NCI-H187 treated with DMSO at 0.1 percent for 48 hours (cell line): Measurements from ENCODE around the gene LRIG2.
"Not testable (repeated sequence)": the region's sequence is repeated elsewhere in the genome, so short reads cannot be mapped to it uniquely, and the experiment has no call there.

Experiments
- DNase-seq: peaks from one replicate; lab custom pipeline; 2025; lab: John Stamatoyannopoulos, UW

Gene LRIG2, protein sequence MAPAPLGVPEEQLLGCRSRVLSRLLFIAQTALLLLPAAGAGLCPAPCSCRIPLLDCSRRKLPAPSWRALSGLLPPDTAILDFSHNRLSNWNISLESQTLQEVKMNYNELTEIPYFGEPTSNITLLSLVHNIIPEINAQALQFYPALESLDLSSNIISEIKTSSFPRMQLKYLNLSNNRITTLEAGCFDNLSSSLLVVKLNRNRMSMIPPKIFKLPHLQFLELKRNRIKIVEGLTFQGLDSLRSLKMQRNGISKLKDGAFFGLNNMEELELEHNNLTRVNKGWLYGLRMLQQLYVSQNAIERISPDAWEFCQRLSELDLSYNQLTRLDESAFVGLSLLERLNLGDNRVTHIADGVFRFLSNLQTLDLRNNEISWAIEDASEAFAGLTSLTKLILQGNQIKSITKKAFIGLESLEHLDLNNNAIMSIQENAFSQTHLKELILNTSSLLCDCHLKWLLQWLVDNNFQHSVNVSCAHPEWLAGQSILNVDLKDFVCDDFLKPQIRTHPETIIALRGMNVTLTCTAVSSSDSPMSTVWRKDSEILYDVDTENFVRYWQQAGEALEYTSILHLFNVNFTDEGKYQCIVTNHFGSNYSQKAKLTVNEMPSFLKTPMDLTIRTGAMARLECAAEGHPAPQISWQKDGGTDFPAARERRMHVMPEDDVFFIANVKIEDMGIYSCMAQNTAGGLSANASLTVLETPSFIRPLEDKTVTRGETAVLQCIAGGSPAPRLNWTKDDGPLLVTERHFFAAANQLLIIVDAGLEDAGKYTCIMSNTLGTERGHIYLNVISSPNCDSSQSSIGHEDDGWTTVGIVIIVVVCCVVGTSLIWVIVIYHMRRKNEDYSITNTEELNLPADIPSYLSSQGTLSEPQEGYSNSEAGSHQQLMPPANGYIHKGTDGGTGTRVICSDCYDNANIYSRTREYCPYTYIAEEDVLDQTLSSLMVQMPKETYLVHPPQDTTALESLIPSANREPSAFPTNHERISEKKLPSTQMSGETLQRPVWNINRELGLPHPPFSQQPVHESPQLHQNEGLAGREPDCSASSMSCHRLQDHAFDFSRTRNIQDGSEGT

DNA sequence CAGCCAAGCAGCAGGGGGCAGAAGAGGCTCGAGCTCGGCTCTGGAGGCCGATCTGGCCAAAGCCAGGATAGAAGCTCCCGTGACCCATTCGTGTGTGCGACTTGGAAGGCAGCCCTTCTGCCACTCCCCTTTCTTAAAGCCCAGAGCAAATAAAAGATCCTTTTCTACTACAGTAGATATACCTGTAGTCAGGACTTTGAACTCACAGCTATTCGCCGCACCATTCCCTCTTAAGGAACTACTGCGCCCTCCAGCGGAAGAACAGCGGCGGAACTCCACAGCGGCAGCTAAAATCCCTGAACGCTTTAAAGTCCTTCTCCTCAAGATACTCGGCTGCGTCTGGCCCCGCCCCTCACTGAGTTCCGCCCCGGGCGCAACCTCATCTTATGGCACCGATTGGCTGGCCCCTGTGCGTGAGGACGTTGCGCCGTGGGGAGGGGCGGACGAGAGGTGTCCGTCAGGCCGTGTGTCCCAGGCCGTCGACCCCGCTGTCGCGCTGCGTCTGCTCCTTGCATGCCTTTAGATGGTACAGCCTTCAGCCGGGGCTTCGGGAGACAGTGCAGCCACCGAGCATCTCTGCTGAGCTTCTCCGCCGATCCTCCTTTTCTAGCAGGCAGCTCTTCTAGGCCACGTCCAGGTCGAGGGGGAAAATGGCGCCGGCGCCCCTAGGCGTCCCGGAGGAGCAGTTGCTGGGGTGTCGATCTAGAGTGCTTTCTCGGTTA, at the start of gene LRIG2:
Gene LRIG2, plus strand, starts transcription at position 442 of the 722 bp plus-strand sequence. Its CDS starts 209 bp downstream, at position 651.
- DNase-seq = peak; percentile 93

DNA sequence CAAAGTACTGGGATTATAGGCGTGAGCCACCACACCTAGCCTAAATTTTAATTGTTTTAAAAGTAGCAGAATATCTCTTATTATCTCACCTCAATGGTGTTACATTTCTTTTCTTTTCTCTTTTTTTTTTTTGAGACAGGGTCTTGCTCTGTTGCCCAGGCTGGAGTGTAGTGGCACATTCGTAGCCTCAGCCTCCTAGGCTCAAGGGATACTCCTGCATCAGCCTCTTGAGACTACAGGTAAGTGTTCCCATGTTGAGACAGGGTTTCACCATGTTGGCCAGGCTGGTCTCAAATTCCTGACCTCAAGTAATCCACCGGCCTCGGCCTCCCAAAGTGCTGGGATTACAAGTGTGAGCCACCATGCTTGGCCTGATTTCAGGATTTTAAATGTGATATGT, 49.7 kb upstream of the LRIG2 start:
- DNase-seq = not testable (repeated sequence)

DNA sequence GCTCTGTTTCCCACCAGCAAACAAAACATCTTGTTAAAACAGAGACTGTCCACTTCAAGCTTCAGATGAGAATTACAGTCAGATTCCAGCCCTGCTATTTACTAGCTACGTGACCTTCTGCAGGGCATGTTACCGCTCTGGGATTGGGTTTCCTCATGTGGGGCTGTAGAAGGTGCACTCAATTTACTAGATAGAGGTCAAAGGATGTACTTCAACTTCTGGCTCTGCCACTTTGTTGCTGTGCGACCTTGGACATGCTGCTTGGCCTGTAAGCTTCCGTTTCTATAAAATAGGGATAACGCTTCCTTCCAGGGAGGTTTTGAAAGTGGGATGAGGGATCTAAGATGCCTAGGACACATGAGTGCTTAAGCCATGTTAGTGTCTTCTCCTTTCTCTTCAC, 46.0 kb upstream of the LRIG2 start:
- no peak for DNase-seq

DNA sequence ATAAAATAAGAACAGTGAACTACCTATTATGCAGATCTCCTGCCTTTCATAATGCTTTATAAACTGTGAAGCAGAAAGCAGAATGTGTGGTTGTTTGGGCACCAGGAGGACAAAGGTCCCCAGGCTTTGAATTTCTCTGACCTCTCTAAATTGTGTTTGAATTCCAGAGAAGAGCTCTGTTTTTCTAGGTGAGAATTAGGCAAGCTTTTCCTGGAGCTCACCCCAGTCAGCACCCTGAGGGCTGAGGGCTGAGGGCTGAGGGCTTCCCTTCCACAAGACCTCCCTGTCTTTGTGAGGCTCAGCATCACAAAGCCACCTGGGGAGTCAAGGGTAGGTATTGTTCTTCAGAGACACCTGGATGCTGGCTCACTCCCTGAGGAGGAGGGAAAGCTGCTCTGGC, 45.5 kb upstream of the LRIG2 start:
- DNase-seq = no peak

DNA sequence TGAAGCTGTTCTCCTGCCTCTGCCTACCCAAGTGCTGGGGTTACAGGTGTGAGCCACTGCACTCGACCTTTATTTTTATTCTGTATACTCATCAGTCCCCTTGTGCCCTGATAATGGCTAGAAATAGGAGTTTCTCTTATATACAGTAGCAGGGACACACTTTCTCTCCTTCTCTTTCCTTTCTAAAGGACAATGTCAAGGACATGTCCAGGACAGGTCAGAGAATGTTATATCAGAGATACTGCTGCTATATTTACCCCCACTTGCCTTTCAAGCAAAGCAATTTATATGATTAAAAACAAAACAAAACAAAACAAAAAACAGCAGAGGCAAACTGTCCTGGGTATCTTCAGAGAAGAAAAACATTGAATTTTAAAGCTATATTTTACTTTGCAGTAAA, 43.2 kb upstream of the LRIG2 start:
- no peak for DNase-seq

DNA sequence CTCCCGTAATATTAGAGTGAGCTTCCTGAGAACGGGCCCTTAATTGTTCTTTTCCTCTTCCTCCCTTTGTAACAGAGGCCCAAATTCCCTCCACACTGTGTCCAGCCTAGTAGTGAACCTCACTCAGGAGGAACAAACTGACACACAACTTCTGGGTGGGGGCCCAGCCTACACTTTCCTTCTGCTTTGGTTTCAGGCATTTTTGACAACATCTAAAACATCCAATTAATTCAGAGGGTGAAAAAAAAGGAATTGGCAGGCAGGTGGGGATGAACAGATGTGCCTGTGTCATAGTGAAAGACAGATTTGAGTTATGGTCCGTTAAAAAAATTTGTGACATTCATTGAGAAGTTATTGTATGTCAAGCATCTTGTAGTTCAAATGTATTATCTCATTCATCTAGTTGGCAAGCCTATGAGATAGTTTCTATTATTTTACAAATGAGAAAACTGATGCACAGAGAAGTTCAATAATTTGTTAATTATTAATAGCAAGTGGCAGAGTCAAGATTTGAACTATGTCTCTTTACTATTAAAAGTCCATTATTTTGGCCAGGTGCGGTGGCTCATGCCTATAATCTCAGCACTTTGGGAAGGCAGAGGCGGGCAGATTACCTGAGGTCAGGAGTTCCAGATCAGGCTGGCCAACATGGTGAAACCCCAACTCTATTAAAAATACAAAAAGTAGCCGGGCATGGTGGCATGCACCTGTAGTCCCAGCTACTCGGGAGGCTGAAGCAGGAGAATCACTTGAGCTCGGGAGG, 41.6 kb upstream of the LRIG2 start:
- DNase-seq = no peak

DNA sequence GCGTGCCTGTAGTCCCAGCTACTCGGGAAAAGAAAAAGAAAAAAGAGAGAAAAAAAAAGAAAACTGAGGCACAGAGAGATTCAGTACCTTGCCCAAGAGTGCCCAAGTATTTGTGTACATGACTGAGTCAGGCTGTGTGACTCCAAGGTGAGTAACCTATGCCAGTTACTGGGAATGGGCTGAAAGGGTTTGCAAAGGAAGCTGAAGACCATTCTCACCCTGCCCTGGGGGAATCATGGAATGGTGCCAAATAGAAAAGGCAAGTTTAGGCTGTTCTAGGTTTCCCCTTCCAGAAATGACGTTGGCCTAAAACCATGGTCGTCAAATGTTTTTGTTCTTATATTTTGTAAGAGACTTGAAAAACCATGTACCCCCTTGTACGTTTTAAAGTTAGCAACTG, 37.9 kb upstream of the LRIG2 start:
- DNase-seq = no peak

DNA sequence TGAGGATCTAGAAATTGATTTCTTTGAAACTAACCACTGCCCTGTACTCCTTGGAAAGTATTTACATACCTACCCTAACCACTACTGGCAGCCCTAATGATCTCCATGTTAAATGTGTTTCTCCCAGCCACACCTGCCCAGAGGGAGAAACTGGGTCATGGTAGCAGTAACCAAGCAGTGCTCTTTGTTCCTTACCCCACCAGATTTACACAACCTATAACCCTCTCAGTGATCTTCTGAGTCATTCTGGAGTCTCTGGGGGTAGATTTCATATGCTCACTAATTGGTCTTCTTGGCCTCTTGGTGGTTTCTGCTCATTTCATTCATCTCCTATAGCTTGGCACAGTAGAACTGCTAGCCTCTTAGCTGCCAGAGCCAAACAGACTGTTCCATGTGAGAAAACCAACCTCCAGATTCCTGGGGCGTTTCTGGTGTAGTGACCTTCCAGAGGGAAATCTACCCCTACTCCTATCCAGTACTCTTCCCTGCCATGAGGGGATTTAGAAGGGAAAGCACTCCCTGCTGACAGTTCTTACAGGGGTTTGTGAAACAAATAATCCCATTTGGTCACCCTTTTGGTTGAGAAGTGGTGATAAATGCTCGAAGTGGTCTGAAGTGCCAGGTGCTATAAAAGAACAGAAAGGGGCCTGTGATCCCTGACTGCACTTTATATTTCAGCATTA, 36.2 kb upstream of the LRIG2 start:
- no peak for DNase-seq

DNA sequence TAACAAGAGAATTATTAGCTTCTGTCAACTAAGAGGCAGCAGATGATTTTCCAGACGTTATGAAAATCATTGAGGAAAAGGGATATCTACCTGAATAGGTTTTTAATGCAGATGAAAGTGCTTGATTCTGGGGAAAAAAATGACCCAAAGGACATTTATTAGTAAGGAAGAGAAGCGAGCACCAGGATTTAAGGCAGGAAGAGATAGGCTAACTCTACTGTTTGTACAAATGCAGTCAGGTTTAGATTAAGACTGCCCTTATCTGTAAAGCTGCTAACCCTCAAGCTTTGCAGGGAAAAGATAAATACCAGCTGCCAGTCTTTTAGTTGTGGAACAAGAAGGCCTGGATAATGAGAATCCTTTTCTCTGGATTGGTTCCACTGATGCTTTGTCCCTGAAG, 33.0 kb upstream of the LRIG2 start:
- no peak for DNase-seq

DNA sequence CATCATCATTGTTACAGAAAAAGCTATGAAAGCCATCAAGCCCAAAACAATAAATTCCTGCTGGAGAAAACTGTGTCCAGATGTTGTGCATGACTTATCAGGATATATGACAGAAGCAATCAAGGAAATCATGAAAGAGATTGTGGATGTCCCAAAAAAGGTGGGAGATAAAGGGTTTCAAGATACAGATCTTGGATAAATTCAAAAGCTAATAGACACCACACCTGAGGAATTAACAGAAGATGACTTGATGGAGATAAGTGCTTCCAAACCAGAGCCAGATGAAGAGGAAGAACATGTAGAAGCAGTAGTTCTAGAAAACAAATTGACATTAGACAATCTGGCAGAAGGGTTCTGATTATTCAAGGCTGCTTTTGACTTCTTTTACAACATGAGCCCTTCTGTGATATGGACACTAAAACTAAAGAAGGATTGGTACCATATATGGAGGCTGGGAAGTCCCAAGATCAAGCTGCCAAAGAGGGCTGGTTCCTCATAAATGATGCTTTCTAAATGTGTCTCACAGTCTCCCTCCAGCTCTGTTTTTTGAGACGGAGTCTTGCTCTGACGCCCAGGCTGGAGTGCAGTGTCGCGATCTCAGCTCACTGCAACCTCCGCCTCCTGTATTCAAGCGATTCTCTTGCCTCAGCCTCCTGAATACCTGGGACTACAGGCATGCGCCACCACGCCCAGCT, 32.1 kb upstream of the LRIG2 start:
- no peak for DNase-seq

DNA sequence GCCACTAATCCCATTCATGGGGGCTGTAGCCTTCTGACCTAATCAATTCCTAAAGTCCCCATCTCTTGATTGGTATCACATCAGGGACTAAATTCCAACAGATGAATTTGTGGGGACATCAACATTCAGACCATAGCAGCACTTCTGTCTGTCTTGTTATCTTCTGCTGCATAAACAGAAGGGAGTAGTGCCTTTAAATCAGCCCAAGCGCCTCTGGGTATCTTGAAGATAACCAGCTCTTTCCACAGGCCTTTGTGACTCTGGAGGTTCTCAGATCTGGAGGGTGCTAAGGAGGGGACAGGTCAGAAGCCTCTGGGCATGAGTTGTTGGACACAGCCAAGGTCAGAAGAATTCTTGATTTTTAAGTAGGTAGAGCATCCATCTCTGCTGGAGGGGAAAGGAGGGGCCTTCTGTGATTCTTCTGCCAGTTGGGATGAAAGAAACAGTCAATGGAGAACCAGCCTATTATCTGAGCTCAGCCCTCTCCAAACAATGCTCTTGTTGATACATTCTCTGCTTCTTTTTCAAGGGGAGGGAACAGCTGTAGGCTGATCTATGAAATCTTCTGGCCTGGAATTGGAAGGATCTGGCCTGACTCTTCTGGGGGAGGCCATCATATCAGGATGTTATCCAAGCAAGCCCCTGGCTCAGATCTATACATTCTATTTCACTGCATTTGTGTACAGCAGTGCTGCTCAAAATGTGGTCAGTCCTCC, 31.3 kb upstream of the LRIG2 start:
- DNase-seq = no peak

DNA sequence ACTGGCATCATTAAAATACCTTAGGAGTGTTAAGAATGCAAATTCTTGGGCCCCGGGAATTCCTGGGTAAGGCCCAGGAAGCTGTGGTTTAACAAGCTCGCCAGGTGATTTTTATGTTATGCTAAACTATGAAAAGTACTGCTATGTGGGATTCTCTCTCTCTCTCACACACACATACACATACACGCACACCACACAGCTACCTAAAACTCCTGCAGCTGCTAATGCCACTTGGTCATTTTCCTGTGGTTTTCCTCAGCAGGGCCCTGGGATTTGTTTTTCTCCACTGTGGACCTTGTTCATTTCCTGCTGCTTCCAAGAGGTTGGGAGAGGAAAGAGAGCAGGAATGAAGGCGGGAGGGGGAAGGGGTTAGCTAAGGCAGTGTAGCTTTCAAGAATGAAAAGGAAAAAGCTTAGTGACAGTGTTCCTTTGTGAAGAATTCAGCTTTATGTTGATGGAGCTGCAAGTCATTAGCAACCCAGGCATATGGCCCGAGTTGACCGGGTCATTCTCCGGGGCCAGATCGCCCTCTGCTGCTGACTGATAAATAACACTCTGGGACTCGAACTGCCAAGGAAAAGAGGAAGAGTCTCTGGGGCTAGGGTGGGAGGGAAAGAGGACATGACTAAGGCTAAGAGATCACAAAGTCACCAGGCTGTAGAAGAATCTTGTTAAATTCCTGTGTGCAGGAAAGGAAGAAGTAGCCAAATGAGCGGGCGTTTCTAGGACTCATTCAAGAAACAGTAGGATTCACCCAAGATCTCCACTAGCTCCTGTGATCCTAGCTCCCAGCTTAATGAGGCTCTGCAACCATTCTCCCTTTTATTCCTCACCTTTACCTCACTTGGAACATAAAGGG, 30.5 kb upstream of the LRIG2 start:
- no peak for DNase-seq

DNA sequence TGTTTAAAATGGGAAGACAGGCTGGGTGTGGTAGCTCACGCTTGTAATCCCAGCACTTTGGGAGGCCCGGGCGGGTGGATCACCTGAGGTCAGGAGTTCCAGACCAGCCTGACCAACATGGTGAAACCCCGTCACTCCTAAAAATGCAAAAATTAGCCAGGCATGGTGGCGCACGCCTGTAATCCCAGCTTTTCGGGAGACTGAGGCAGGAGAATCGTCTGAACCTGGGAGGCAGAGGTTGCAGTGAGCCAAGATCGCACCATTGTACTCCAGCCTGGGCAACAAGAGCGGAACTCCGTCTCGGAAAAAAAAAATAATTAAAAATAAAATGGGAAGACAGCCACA, 29.9 kb upstream of the LRIG2 start:
- not testable (repeated sequence) for DNase-seq

DNA sequence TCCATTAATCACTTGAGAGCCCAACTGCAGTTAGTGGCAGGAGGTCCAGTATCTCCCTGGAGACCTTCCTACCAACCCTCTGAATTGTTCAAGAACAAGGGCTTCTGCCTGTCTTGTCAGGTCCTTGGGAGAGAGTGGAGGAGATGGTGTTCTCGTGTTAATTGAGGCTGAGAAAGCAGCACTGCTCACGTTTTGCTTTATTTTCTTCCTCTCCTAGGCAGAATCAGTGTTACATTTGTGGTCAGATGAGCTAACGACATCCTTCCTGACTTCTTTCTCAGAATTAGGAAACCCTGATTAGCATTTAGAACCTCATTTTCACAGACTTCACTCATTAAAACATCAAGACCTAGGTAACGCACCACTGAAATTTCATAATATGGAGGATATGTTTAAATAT, 26.4 kb upstream of the LRIG2 start:
- DNase-seq = no peak

DNA sequence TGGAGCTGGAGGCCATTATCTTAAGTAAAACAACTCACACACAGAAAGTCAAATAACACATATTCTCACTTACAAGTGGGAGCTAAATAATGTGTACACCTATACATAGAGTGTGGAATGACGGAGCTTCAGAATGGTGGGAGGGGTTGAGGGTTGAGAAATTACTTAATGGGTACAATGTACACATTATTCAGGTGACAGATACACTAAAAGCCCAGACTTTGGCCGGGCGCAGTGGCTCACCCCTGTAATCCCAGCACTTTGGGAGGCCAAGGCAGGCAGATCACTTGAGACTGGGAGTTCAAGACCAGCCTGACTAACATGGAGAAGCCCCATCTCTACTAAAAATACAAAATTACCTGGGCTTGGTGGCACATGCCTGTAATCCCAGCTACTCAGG, 24.9 kb upstream of the LRIG2 start:
- no peak for DNase-seq

DNA sequence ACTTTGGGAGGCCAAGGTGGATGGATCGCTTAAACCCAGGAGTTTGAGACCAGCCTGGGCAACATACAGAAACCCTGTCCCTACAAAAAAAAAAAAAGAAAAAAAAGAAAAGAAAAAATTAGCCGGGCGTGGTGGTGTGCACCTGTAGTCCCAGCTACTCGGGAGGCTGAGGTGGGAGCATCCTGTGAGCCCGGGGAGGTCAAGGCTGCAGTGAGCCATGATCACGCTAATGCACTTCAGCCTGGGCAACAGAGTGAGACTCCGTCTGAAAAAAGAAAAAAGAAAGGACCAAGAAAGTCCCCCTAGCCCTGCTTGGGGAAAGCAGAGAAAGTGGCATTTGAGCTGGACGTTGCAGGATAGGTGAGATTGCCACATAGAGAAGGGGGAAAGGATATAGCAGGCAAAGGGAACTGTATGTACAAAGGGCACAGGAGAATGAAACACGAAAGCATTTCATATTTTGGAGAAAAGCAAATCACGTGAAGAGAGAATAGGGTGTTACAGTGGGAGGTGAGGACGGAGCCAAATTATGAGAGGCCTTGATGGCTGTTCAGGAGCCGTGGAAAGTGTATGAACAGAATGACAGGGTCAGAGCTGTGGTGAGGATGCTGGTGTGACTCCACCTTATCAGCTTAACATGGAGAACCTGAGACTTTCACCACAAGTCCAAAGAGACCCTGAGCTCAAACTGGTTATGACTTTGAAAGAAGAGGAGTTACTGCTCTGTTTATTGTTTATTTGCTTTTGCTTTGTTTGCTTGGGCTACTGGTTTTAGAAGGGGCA, 19.5 kb upstream of the LRIG2 start:
- no peak for DNase-seq

DNA sequence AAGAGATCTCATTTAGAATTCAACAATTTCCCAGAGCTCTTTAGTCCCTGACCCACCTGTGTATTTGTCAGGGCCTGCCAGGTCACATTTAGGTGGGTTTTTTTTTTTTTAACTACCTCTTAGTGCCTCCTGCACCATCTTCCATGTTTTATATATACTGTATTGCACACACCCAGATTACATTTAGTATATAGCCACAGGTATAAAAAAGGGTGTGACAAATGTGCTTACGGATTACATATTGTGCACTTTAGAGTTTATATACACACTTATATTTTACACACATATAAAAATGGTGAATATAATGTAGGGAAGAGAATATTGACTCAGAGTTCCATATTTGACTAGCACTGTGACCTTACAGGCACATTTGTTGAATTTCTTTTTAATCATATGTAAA, 17.4 kb upstream of the LRIG2 start:
- no peak for DNase-seq

DNA sequence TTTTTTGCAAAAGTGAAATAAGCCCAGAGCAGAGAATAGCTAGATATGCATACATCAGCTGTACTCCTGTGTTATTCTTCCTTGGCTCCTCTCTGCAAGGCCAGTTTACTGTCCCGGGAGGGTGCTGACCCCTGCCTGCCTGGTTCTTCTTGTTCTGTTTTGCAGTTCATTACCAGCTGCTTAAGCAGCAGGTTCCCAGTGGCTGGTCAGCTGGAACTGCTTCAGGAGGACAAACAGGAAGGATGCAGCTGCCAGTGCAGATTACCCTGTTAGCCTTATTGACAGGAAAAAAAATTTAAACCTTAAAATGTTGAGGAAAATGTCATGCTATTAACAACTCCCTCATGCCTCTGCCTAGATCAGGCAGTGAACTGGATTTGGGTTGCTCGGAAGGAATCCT, 16.0 kb upstream of the LRIG2 start:
- DNase-seq = no peak
